SK-N-SH treated with all-trans-retinoic acid at 6 μM for 48 hours (cell line): ENCODE data around the gene HIP1.

ENCODE experiments used
- ATAC-seq: fragments of 200-7000 bp; cut with Tn5 transposase; 3 replicates; pipeline ENCODE4 v1.9.1; 2020; ENCODE audit warnings: mild to moderate bottlenecking, moderate library complexity
- BACH2 ChIP-seq: fragments of 250-450 bp; sonication (Bioruptor Pico); IDR thresholded peaks from 2 replicates; pipeline ENCODE4 v1.9.0; 2021; ENCODE audit warnings: mild to moderate bottlenecking, borderline replicate concordance
- CSDC2 ChIP-seq: fragments of 250-450 bp; sonication (Bioruptor Pico); IDR thresholded peaks from 2 replicates; pipeline ENCODE4 v1.5.0; 2020; ENCODE audit warnings: mild to moderate bottlenecking, moderate library complexity
- GLIS3 ChIP-seq: fragments of 250-450 bp; sonication (Bioruptor Pico); IDR thresholded peaks from 2 replicates; pipeline ENCODE4 v1.5.0; 2020; ENCODE audit warnings: mild to moderate bottlenecking, moderate library complexity
- OSR1 ChIP-seq: fragments of 250-450 bp; sonication (Bioruptor Pico); IDR thresholded peaks from 2 replicates; pipeline ENCODE4 v1.8.0; 2022; ENCODE audit warnings: moderate library complexity, mild to moderate bottlenecking, inconsistent platforms
- PPARA ChIP-seq: fragments of 250-450 bp; sonication (Bioruptor Pico); IDR thresholded peaks from 2 replicates; pipeline ENCODE4 v1.5.0; 2020; ENCODE audit warnings: mild to moderate bottlenecking, borderline replicate concordance
- RARB ChIP-seq: fragments of 250-450 bp; sonication (Bioruptor Pico); IDR thresholded peaks from 2 replicates; pipeline ENCODE4 v1.8.0; 2021; ENCODE audit warnings: mild to moderate bottlenecking, moderate library complexity
- SNAI2 ChIP-seq: fragments of 250-450 bp; sonication (Bioruptor Pico); IDR thresholded peaks from 2 replicates; pipeline ENCODE4 v1.5.0; 2020; ENCODE audit warnings: mild to moderate bottlenecking, moderate library complexity
- TOX ChIP-seq: fragments of 250-450 bp; sonication (Bioruptor Pico); IDR thresholded peaks from 2 replicates; pipeline ENCODE4 v1.8.0; 2021; ENCODE audit warnings: mild to moderate bottlenecking, moderate library complexity, borderline replicate concordance
- ZC3H10 ChIP-seq: fragments of 250-450 bp; sonication (Bioruptor Pico); IDR thresholded peaks from 2 replicates; pipeline ENCODE4 v1.5.1; 2021; ENCODE audit warnings: mild to moderate bottlenecking, moderate library complexity
- ZFP3 ChIP-seq: fragments of 250-450 bp; sonication (Bioruptor Pico); IDR thresholded peaks from 2 replicates; pipeline ENCODE4 v1.5.0; 2020; ENCODE audit warnings: mild to moderate bottlenecking, moderate library complexity
- ZFP30 ChIP-seq: fragments of 450-650 bp; formaldehyde crosslinking; IDR thresholded peaks from 2 replicates; pipeline ENCODE4 v1.5.0; 2022; ENCODE audit warnings: mild to moderate bottlenecking, moderate library complexity
- ZNF565 ChIP-seq: fragments of 450-650 bp; formaldehyde crosslinking; conservative IDR thresholded peaks from 2 replicates; pipeline ENCODE4 v1.5.0; 2020; ENCODE audit warnings: low read depth, mild to moderate bottlenecking, moderate library complexity
- ZNF70 ChIP-seq: fragments of 450-650 bp; formaldehyde crosslinking; IDR thresholded peaks from 2 replicates; pipeline ENCODE4 v1.5.0; 2020; ENCODE audit warnings: mild to moderate bottlenecking, moderate library complexity
- ZNF8 ChIP-seq: fragments of 450-650 bp; formaldehyde crosslinking; IDR thresholded peaks from 2 replicates; pipeline ENCODE4 v1.5.0; 2020; ENCODE audit warnings: mild to moderate bottlenecking, moderate library complexity
- TF ChIP-seq, protein P1 (sequence below): fragments of 250-450 bp; sonication (Bioruptor Pico); IDR thresholded peaks from 2 replicates; pipeline ENCODE4 v1.5.1; 2021; ENCODE audit warnings: mild to moderate bottlenecking, moderate library complexity
- TF ChIP-seq, protein P2 (sequence below): fragments of 250-450 bp; sonication (Bioruptor Pico); IDR thresholded peaks from 2 replicates; pipeline ENCODE4 v1.5.1; 2020; ENCODE audit warnings: low read depth, mild to moderate bottlenecking, moderate library complexity
- TF ChIP-seq, protein P3 (sequence below): fragments of 250-450 bp; sonication (Bioruptor Pico); IDR thresholded peaks from 2 replicates; pipeline ENCODE4 v1.8.0; 2020; ENCODE audit warnings: mild to moderate bottlenecking, moderate library complexity, borderline replicate concordance
- TF ChIP-seq, protein P4 (sequence below): fragments of 250-450 bp; sonication (Bioruptor Pico); IDR thresholded peaks from 2 replicates; pipeline ENCODE4 v1.8.0; 2021; ENCODE audit warnings: low read depth, mild to moderate bottlenecking, moderate library complexity, borderline replicate concordance
- TF ChIP-seq, protein P5 (sequence below): fragments of 250-450 bp; sonication (Bioruptor Pico); IDR thresholded peaks from 2 replicates; pipeline ENCODE4 v1.5.0; 2020; ENCODE audit warnings: mild to moderate bottlenecking, moderate library complexity

HIP1 gene

DNA sequence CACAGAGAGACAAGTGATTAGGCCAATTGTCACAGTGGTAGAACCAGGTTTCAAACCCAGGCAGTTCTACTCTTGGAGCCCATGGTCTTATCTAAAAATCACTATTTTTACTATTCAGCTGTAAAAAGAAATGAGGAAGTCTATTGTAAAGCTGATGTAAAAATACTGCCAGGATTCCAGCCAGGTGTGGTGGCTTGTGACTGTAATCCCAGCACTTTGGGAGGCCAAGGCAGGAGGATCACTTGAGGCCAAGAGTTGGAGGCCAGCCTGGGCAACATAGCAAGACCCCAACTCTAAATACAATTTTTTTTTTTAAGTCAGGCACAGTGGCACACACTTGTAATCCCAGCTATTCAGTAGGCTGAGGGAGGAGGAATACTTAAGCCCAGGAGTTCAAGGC lies 40.4 kb downstream of the HIP1 start:
- no peak for ATAC-seq
- TF ChIP-seq GLIS3 (CRISPR knock-in tag) (no peak), ZFP3 (CRISPR knock-in tag) (no peak), CSDC2 (no peak), ZFP30 (CRISPR knock-in tag) (no peak), ZC3H10 (CRISPR knock-in tag) (no peak), RARB (CRISPR knock-in tag) (no peak)
- TF ChIP-seq, protein P1, sequence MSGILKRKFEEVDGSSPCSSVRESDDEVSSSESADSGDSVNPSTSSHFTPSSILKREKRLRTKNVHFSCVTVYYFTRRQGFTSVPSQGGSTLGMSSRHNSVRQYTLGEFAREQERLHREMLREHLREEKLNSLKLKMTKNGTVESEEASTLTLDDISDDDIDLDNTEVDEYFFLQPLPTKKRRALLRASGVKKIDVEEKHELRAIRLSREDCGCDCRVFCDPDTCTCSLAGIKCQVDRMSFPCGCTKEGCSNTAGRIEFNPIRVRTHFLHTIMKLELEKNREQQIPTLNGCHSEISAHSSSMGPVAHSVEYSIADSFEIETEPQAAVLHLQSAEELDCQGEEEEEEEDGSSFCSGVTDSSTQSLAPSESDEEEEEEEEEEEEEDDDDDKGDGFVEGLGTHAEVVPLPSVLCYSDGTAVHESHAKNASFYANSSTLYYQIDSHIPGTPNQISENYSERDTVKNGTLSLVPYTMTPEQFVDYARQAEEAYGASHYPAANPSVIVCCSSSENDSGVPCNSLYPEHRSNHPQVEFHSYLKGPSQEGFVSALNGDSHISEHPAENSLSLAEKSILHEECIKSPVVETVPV (CRISPR knock-in tag), result no peak
- TF ChIP-seq, protein P2, sequence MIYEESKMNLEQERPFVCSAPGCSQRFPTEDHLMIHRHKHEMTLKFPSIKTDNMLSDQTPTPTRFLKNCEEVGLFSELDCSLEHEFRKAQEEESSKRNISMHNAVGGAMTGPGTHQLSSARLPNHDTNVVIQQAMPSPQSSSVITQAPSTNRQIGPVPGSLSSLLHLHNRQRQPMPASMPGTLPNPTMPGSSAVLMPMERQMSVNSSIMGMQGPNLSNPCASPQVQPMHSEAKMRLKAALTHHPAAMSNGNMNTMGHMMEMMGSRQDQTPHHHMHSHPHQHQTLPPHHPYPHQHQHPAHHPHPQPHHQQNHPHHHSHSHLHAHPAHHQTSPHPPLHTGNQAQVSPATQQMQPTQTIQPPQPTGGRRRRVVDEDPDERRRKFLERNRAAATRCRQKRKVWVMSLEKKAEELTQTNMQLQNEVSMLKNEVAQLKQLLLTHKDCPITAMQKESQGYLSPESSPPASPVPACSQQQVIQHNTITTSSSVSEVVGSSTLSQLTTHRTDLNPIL, result no peak

DNA sequence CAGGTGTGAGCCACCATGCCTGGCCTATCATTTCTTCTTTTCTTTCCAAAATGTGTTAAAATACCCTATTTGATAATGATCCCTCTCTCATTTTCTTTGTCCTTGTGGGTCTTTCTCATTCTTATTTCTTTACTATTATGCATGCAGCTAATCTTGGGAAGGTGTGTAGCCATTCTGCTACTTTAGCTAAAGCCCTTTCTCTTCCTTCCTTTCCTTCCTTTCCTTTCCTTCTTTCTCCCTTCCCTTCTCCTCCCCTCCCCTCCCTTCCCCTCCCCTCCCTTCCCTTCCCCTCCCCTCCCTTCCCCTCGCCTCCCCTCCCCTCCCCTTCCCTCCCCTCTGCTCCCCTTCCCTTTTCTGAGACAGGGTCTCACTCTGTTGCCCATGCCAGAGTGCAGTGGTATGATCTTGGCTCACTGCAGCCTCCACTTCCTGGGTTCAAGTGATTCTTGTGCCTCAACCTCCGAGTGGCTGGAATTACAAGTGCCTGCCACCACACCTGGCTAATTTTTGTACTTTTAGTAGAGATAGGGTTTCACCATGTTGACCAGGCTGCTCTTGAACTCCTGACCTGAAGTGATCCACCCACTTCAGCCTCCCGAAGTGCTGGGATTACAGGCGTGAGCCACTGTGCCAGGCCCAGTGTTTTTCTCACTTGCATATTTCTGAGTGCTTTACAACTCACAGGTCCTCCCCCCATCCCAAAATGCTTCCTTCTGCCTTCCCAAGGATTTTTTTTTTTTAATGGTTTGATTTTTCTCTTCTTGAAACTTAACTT lies 42.3 kb downstream of the HIP1 start:
- TF ChIP-seq OSR1 (CRISPR knock-in tag), result no peak
- TF ChIP-seq ZC3H10 (CRISPR knock-in tag), result no peak
- TF ChIP-seq TOX, result no peak
- TF ChIP-seq ZFP3 (CRISPR knock-in tag), result no peak
- no peak for TF ChIP-seq ZNF565 (CRISPR knock-in tag)
- TF ChIP-seq, protein P3, sequence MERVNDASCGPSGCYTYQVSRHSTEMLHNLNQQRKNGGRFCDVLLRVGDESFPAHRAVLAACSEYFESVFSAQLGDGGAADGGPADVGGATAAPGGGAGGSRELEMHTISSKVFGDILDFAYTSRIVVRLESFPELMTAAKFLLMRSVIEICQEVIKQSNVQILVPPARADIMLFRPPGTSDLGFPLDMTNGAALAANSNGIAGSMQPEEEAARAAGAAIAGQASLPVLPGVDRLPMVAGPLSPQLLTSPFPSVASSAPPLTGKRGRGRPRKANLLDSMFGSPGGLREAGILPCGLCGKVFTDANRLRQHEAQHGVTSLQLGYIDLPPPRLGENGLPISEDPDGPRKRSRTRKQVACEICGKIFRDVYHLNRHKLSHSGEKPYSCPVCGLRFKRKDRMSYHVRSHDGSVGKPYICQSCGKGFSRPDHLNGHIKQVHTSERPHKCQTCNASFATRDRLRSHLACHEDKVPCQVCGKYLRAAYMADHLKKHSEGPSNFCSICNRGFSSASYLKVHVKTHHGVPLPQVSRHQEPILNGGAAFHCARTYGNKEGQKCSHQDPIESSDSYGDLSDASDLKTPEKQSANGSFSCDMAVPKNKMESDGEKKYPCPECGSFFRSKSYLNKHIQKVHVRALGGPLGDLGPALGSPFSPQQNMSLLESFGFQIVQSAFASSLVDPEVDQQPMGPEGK (CRISPR knock-in tag), result no peak
- TF ChIP-seq, protein P1 (CRISPR knock-in tag), result no peak
- TF ChIP-seq, protein P4, sequence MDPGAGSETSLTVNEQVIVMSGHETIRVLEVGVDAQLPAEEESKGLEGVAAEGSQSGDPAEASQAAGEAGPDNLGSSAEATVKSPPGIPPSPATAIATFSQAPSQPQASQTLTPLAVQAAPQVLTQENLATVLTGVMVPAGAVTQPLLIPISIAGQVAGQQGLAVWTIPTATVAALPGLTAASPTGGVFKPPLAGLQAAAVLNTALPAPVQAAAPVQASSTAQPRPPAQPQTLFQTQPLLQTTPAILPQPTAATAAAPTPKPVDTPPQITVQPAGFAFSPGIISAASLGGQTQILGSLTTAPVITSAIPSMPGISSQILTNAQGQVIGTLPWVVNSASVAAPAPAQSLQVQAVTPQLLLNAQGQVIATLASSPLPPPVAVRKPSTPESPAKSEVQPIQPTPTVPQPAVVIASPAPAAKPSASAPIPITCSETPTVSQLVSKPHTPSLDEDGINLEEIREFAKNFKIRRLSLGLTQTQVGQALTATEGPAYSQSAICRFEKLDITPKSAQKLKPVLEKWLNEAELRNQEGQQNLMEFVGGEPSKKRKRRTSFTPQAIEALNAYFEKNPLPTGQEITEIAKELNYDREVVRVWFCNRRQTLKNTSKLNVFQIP (CRISPR knock-in tag), result no peak
- TF ChIP-seq SNAI2 (CRISPR knock-in tag), result no peak
- TF ChIP-seq, protein P5, sequence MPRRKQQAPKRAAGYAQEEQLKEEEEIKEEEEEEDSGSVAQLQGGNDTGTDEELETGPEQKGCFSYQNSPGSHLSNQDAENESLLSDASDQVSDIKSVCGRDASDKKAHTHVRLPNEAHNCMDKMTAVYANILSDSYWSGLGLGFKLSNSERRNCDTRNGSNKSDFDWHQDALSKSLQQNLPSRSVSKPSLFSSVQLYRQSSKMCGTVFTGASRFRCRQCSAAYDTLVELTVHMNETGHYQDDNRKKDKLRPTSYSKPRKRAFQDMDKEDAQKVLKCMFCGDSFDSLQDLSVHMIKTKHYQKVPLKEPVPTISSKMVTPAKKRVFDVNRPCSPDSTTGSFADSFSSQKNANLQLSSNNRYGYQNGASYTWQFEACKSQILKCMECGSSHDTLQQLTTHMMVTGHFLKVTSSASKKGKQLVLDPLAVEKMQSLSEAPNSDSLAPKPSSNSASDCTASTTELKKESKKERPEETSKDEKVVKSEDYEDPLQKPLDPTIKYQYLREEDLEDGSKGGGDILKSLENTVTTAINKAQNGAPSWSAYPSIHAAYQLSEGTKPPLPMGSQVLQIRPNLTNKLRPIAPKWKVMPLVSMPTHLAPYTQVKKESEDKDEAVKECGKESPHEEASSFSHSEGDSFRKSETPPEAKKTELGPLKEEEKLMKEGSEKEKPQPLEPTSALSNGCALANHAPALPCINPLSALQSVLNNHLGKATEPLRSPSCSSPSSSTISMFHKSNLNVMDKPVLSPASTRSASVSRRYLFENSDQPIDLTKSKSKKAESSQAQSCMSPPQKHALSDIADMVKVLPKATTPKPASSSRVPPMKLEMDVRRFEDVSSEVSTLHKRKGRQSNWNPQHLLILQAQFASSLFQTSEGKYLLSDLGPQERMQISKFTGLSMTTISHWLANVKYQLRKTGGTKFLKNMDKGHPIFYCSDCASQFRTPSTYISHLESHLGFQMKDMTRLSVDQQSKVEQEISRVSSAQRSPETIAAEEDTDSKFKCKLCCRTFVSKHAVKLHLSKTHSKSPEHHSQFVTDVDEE (CRISPR knock-in tag), result no peak
- no peak for ATAC-seq

DNA sequence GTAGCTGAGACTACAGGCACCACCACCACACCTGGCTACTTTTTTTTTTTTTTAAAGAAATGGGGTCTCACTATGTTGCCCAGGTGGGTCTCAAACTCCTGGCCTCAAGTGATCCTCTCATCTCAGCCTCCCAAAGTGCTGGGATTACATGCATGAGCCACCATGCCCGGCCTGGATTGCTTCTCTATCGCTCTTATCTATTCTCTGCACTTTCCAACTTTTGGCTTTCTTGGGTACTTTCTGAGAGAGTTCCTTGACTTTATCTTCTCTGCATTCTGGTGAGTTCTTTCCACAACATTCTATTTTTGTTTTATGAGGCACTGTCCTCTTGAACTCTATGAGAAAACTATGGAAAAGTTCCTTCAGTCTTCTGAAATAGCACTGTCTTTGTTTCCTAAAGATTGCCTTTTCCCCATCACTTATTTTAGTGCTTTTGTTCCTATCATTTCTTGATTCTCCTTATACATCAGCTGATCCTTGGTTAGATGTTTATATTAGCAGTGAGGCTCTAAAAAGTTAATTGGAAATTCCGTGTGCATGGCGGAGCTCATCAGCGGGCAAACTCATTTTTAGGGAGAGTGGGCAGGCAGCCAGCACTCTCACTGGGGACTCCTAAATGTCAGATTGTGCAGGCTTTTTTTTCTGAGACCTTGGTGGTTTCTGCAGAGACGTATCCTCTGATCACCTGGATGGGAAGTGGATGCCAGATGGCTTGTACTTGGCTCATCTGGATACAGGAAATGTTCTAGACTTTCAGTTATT lies 43.9 kb downstream of the HIP1 start:
- ATAC-seq, result no peak
- TF ChIP-seq PPARA (no peak), ZNF8 (no peak), CSDC2 (no peak), ZNF70 (CRISPR knock-in tag) (no peak), BACH2 (CRISPR knock-in tag) (no peak), GLIS3 (CRISPR knock-in tag) (no peak), ZFP30 (CRISPR knock-in tag) (no peak)
- TF ChIP-seq, protein P1 (CRISPR knock-in tag), result no peak
- TF ChIP-seq, protein P4 (CRISPR knock-in tag), result no peak
